WTC11 (cell line): ENCODE data around the gene UBAP2.

Experiments used
- ARID4B ChIP-seq: sonication (generic); formaldehyde crosslinking; IDR thresholded peaks from 2 replicates; pipeline ENCODE4 v1.8.0; 2023; ENCODE audit warnings: missing genetic modification reagents, mild to moderate bottlenecking, borderline replicate concordance
- CBFB ChIP-seq: sonication (generic); formaldehyde crosslinking; IDR thresholded peaks from 2 replicates; pipeline ENCODE4 v1.8.1; 2022; ENCODE audit warnings: mild to moderate bottlenecking, low read depth, missing genetic modification reagents
- E2F4 ChIP-seq: sonication (generic); formaldehyde crosslinking; IDR thresholded peaks from 2 replicates; pipeline ENCODE4 v1.8.1; 2022; ENCODE audit warnings: low read depth, mild to moderate bottlenecking, moderate library complexity, missing genetic modification reagents, borderline replicate concordance
- ESRRA ChIP-seq: sonication (generic); formaldehyde crosslinking; IDR thresholded peaks from 2 replicates; pipeline ENCODE4 v1.8.1; 2022; ENCODE audit warnings: mild to moderate bottlenecking, missing genetic modification reagents, borderline replicate concordance
- FOXJ3 ChIP-seq: sonication (generic); formaldehyde crosslinking; IDR thresholded peaks from 2 replicates; pipeline ENCODE4 v1.9.0; 2021; ENCODE audit warnings: missing genetic modification reagents, mild to moderate bottlenecking, borderline replicate concordance
- IRF2 ChIP-seq: sonication (generic); formaldehyde crosslinking; IDR thresholded peaks from 2 replicates; pipeline ENCODE4 v1.8.0; 2022; ENCODE audit warnings: low read depth, missing genetic modification reagents, borderline replicate concordance
- JUN ChIP-seq: sonication (generic); formaldehyde crosslinking; IDR thresholded peaks from 2 replicates; pipeline ENCODE4 v1.8.0; 2023; ENCODE audit warnings: mild to moderate bottlenecking, missing genetic modification reagents
- PRDM15 ChIP-seq: sonication (generic); formaldehyde crosslinking; IDR thresholded peaks from 2 replicates; pipeline ENCODE4 v1.8.0; 2022; ENCODE audit warnings: missing genetic modification reagents
- SMAD4 ChIP-seq: sonication (generic); formaldehyde crosslinking; IDR thresholded peaks from 2 replicates; pipeline ENCODE4 v1.8.0; 2022; ENCODE audit warnings: mild to moderate bottlenecking, missing genetic modification reagents
- SP1 ChIP-seq: sonication (generic); formaldehyde crosslinking; conservative IDR thresholded peaks from 2 replicates; pipeline ENCODE4 v1.8.1; 2022; ENCODE audit warnings: missing genetic modification reagents
- ZNF219 ChIP-seq: sonication (generic); formaldehyde crosslinking; IDR thresholded peaks from 2 replicates; pipeline ENCODE4 v1.8.0; 2023; ENCODE audit warnings: missing genetic modification reagents, mild to moderate bottlenecking, borderline replicate concordance
- TF ChIP-seq, protein P1 (sequence below): fragments of 200-600 bp; IDR thresholded peaks from 2 replicates; pipeline ENCODE4 v1.8.0; 2022; ENCODE audit warnings: antibody characterized with exemption
- TF ChIP-seq, protein P2 (sequence below): sonication (generic); formaldehyde crosslinking; IDR thresholded peaks from 2 replicates; pipeline ENCODE4 v1.8.0; 2022; ENCODE audit warnings: mild to moderate bottlenecking, missing genetic modification reagents

DNA sequence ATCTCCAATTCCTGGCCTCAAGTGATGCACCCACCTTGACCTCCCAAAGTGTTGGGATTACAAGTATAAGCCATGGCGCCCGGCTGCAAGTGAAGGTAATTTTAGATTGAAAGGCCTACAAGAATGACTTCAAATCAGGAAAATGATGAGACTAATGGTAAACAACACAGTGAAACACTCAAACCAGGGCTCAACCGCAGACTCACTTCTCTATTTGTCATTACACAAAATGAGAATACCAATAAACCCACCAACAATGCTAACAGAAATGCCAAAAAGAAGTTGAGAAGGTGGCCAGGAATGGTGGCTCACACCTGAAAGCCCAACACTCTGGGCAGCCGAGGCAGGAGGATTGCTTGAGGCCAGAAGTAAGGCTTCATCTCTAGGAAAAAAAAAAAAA lies 92.1 kb downstream of the UBAP2 start:
- TF ChIP-seq, protein P1, sequence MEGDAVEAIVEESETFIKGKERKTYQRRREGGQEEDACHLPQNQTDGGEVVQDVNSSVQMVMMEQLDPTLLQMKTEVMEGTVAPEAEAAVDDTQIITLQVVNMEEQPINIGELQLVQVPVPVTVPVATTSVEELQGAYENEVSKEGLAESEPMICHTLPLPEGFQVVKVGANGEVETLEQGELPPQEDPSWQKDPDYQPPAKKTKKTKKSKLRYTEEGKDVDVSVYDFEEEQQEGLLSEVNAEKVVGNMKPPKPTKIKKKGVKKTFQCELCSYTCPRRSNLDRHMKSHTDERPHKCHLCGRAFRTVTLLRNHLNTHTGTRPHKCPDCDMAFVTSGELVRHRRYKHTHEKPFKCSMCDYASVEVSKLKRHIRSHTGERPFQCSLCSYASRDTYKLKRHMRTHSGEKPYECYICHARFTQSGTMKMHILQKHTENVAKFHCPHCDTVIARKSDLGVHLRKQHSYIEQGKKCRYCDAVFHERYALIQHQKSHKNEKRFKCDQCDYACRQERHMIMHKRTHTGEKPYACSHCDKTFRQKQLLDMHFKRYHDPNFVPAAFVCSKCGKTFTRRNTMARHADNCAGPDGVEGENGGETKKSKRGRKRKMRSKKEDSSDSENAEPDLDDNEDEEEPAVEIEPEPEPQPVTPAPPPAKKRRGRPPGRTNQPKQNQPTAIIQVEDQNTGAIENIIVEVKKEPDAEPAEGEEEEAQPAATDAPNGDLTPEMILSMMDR = no peak
- no peak for TF ChIP-seq CBFB
- TF ChIP-seq, protein P2, sequence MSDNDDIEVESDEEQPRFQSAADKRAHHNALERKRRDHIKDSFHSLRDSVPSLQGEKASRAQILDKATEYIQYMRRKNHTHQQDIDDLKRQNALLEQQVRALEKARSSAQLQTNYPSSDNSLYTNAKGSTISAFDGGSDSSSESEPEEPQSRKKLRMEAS (CRISPR knock-in tag) = no peak
- no peak for TF ChIP-seq FOXJ3 (CRISPR knock-in tag)
- no peak for TF ChIP-seq ZNF219 (CRISPR knock-in tag)
- no peak for TF ChIP-seq IRF2
- TF ChIP-seq PRDM15 (CRISPR knock-in tag) = no peak
- no peak for TF ChIP-seq JUN (CRISPR knock-in tag)
- no peak for TF ChIP-seq E2F4 (CRISPR knock-in tag)
- TF ChIP-seq SMAD4 (CRISPR knock-in tag) = no peak
- no peak for TF ChIP-seq SP1 (CRISPR knock-in tag)
- TF ChIP-seq ESRRA (CRISPR knock-in tag) = no peak
- TF ChIP-seq ARID4B (CRISPR knock-in tag) = no peak
